Measurements from ENCODE around the gene MEF2A.

GRCh38 chr15:99645543-99645935 is 79.8 kb downstream of the MEF2A start:
- TF ChIP-seq CTCF (IDR thresholded peaks at IDR 0.05) (no peak), EZH2 (IDR thresholded peaks at IDR 0.05) (no peak), EZH2phosphoT487 (IDR thresholded peaks at IDR 0.05) (no peak)
